ENCODE results near the gene DBH.

The DBH gene

DNA sequence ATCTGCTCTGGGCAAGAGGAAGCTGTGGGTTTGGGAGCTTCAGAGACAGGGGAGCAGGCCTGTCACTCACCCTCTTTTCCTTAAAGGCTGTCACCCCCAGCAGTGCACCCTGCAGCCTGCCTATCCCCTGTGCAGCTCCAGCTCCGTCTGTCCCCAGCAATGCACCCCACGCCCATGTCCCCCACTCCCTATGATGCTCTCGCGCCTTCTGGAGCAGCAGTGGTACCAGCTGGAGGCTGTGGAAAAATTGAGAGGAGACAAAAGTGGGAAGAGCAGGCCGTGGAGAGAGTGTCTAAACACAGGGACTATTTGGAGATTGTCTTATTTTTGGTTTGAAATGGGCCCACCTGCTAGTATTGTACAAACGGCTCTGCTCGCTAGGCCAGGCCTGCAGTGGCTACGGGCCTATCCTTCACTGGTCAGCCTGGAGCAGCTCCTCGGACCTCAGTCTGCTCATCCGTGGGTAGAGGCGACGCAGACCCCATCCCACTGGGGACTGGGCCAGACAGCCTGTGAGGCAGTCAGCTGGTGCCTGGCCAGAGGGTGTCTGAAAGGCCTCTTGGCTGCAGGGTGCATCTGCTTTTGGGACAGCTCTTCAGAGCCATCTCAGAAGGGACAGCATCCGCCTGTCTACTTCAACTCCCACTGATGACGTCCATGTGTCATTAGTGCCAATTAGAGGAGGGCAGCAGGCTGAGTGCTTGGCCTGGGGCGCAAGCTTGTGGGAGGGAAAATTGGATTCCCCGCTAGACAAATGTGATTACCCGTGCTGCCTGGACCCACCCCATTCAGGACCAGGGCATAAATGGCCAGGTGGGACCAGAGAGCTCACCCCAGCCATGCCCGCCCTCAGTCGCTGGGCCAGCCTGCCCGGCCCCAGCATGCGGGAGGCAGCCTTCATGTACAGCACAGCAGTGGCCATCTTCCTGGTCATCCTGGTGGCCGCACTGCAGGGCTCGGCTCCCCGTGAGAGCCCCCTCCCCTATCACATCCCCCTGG is at the start of gene DBH:
Gene DBH (plus strand): TSS at position 831 of the 999 bp plus-strand sequence. CDS start 9 bp downstream, at position 840.
- no peak for DNase-seq

DNA sequence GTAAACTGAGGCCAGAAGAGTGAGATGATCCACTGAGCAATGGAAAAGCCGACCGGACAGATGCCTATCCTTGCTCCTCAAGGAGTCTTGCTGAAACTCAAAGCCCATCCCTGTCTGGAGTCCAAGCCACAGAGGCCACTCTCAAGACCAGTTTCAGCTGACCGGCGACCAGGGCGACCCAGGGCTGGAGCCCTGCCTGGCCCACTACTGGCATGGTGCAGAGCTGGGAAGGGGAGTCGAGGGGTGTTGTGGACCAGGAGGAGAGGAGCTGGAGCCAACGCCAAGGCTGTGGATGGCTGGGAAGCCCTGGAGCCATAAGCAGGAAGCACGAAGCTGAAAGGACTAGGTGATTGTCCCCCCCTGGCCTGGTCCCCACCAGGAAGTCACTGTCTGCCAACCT is 49.1 kb upstream of the DBH start:
- no peak for DNase-seq

DNA sequence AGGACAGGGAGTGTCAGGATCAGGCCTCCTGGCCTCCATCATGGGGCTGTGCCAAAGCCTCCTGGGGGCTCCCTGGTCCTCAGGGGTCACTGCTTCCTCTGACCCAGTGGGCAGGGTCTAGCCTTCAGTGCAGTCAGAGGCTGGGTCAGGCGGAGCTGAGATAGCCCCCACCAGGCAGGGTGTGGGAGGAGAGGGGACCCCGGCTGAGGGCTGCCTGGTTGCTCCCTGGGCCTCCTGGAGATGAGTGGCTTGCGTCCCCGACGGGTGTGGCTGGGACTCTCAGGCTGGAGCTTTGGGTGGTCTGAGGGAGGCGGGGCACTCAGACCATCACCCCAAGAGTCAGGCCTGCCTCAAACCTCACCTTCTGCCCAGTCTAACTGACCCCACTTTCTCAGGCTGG is 48.7 kb upstream of the DBH start:
- no peak for DNase-seq

DNA sequence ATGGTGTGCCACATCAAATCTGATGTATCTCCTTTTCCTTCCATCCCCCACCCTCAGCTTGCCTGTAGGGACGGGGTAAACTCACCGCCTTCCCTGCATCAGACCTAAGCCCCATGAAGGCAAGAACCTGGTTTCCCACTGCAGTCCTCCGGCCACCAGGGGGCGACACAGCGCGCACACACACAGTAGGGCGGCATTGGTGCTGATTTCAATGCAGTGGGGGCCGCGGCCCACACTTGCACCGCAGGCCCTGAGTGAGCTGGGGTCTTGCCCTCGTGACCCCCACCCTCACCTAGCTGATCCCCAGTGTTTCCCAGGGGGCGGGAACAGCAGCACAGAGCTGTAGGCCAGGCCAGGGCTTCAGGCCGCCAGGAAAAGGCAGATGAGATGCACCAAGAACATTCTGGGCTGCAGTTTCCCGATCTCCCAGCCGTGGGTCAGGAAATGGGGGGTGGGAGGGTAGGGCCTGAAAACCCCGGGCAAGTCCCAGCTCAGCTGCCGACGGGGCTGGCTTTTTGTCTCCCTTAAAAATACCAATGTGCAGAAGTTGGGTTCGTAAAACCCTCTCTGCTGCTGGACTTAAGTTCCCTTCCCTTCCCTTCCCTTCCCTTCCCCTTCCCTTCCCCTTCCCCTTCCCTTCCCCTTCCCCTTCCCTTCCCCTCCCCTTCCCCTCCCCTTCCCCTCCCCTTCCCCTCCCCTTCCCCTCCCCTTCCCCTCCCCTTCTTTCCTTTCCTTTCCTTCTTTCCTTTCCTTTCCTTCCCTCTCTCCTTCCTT is 46.5 kb upstream of the DBH start:
- DNase-seq = no peak

DNA sequence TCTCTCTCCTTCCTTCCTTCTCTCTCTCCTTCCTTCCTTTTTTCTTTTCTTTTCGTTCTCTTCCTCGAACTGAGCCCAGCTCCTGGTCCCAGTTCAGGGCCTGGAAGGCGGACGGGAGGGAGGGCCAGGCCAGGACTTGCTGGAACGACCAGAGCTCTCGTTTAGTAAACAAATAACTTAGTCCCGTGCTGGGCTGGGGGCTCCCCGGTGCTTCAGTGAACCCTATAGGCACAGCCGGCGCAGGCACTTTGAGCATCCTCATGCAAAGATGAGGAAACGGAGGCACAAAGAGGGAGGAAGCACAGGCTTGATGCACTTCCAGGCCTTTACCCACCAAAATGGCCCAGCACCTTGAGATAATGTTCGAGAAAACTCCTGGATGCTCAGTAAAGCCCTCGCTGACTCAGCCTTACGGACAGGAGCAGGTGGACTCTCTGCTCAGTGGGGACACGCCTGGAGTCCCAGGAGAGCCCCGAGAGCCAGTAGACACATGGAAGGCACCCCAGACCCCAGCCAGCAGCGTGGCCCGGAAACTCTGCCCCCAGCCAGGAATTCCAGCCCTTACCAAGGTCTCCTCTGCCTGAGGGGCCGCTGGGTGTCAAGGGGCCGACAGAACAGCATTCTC is 45.8 kb upstream of the DBH start:
- no peak for DNase-seq

DNA sequence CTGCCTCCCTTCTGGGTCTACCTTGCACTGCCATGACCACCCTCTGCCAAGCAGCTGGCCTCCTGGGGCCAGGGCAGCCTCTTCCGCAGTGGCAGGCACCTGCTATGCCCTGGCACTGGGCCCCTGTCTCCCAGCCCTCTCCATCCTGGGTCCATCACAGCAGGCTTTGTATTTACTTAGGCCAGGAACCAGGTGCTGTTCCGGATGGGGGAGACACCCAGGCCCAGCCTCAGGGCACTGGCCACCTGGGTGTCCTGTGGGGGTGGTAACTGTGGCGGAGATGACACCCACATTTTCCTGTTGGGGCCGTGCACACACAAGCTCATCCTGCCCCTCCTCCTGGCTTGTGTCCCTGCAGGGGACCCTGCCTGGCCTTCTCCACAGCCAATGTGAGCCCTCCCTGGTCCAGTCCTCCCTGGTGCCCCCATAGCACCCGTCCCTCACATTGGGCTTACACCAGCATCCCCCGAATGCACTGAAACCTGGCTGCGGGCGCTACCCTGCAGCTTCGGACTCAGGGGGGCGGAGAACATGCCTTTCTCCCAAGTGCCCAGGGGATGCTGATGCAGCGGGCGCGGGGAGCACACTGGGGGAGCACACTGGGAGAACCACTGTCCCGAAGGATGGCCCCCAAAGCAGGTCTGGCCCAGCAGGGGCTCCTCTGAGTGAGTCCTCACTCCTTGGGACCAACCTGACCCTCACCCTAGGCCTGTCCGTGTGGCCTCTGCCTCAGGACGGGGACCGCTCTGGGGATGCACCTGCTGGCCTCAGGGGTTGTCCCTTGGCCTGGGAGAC is 44.9 kb upstream of the DBH start:
- DNase-seq = no peak

DNA sequence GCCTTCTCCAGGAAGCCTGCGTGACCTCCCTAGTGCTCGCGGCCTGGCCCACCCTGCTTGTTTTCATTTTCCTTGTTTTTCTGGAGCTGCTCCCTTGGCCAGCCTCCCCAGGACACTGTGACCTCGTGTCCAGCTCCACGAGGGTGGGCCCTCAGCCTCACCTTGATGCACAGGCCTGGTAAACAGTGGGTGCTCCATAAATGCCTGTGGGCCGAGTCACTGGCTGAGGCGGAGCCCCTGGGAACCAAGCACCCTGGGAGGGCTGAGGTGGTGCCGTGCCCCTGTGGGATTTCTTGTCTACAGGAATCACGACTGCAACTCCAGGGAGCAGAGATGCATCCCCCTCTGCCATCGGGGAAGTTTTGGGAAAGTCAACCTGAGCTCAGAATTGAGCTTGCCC is 44.2 kb upstream of the DBH start:
- no peak for DNase-seq

DNA sequence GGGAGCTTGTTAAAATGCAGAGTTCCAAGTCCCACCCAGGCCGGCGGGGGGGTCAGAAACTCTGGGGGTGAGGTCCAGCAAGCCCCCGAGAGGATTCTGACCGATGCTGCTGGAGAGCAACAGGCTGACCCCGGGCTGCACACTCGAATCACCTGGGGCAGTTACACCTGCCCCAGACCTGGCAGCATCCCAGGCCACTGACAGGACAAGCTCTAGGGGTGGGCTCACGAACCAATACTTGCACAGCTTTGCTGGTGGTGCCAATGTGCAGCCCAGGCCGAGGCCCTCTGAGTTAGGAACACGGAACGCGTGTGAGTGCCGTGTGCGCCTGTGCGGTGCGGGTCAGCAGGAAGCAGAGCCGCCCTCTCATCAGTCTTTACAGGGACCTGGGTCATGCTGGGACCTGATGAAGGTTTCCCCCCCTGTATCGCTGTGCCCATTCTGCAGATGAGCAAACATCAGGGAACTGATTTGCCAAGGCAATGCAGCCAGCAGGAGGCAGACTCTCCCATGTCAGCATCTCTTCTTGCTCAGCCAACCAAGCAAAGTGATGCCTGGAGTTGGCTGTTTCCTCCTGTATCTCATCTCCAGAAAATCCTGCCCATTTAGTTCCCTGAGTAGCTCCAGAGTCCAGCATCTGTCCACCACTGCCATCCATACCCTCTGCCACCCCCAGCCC is 43.3 kb upstream of the DBH start:
- no peak for DNase-seq

DNA sequence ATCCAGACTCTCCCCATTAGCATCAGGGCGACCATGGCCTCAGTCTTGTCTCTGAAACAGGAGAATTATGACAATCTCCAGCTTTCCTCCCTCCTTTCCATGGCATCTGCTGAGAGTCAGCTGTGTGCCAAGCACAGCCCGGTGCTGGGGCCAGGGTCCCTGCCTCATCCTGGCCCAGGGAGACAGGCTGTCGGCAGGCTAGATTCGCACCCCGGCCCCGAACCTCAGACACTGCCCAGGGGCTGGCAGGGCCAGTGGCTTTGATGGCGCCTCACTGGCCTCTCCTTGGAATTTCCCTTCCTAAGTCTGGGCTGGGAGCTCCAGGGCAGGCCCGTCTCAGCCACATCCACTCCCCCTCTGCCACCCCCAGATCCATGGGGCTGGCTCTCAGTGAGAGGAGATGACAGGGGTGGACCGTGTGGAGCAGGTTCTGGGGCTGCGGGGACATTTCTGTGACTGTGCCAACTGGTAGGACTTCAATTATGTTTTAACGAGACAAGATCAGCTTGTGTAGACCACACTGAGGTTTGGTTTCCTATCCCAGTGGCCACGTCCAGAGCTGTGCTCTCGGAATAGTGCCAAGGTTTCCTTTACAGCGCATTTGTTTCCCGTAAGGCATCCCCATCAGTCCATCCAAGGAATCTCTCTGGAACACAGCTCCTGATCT is 42.4 kb upstream of the DBH start:
- no peak for DNase-seq

DNA sequence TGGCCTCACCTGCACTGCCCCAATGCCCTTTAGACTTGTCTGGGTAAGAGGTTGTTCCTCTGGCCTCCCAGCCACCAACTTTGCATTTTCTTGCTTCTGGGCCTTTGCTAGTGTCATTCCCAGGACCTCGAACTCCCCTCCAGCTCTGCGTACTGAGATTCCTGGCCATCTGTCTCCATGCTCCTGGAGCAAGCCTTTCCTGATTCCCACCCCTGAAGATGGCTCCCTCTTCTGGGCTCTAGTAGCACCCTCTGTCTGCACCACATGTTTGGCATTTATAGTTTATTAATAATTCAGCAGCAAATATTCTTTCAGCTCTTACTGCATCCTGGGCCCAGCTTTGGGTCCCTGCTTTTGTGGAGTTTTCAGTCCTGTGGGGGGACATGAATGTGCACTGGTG is 41.9 kb upstream of the DBH start:
- DNase-seq = no peak

DNA sequence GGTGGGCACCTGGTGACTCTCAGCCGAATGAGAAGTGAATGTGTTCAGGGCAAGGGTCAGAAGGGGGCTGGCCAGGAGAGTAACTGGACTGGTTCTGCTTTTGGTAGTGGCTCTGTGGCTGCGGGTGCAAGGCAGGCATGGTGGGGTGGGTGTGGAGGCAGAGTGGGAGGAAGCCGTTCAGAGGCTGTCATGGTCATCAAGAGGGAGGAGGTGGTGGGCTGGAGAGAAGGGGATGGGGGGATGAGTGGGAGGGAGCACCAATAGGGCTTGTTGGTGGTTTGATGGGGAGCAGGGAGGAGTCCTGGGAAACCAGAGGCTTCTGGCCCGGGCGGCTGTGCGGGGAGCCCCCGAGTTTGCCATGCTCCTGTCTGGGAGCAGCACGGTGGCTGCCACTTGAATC is 40.3 kb upstream of the DBH start:
- no peak for DNase-seq

DNA sequence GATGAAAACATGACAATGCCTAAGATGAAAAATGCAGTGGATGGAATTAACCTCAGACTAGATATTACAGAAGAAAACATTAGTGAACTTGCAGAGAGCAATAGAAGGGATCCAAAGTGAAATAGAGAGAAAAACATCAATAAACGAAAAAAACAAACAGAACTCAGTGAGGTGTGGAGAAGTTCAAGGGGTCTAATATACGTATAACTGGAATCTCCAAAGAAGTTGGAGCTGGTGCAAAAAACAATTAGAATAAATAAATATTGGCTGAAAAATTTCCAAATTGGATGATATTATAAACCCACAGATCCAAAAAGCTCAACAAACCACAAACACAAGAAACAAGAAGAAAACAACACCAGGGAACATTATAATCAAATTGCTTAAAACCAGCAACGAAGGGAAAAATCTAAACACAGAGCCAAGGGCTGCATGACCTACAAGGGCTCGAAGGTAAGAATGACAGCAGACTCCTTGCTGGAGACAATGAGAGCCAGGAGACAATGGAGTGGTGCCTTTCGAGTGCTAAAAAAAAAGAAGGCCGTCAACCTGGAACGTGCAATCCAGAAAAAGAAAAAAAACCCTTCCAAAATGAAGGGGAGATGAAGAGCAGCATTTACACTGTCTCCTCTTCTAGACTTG is 38.7 kb upstream of the DBH start:
- no peak for DNase-seq

DNA sequence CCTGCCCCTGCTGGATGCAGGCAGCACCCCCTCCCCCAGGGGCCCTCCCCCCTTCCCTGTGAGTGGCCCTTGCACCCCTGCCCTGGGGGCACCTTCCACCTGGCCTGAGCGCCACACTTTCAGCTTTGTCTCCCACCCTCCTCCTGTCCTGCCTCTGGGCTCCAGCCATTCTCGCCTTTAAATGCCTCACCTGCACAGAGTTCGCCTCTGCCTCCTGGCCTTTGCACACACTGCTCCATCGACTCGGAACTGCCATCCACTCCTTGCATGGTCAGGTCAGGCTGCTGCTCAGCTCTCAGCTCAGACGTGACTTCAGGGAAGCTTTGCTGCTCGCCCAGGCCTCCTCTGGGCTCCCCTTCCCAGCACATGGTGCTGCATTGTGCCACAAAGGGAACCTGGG is 37.2 kb upstream of the DBH start:
- DNase-seq = no peak

DNA sequence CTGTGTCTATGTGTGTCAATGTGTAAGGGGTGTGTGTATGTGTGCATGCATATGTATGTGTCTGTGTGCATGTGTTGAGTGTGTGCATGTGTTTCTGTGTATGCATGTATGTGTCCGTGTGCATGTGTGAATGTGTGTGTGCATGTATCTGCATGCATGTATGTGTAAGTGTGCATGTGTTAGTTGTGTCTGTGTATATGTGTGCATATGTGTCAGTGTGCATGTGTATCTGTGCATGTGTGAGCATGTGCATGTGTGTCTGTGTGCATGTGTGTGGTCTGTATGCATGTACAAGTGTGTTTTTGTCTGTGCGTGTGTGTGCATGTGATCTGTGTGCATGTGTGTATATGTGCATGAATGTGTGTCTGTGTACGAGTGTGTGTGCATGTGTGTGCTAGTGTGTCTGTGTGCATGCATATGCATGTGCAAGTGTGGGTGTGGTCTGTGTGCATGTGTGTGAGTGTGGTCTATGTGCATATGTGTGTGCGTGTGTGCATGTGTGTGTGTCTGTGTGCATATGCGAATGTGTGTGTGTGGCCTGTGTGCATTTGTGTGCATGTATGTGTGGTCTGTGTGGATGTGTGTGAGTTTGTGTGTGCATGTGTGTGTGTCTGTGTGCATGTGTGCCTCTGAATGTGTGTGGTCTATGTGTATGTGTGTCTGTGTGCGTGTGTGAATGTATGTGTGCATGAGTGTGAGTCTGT is 36.5 kb upstream of the DBH start:
- DNase-seq = no peak

DNA sequence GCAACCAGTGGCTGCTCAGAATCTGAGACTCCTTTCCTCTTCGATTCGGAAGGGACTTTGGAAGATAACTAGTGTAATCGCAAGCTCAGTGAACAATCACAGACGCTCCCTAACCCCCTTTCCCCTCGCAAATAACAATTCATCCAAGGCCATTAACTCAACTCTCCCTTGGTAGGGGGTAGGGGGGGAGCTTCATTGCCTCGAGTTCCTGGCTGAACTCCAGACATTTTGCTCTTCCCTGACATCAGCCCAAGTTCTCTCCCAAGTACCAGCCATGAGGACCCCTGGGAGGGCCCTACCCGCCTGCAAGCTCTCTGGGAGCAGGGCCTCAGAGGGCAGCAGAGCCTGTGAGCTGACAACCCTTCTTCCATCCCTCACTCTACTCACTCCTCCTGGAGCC is 35.4 kb upstream of the DBH start:
- no peak for DNase-seq

DNA sequence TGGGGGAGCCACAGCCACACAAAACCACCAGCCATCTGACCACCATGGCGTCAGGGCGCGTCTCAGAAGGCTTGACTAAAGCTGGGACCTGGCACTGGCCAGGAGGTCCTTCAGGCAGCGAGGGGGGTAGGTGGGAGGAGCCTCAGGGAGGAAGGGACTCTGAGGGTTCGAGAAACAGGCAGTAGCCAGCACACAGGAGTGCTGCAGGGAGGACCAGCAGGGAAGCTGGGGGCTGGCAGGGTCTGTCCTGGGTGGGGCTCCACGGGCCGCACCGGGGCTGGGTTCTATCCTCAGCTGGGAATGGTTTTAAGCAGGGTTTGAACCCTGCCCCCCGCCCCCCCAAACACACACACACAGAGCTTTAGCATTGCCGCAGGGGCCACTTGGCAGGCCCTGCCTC is 34.4 kb upstream of the DBH start:
- DNase-seq = no peak

DNA sequence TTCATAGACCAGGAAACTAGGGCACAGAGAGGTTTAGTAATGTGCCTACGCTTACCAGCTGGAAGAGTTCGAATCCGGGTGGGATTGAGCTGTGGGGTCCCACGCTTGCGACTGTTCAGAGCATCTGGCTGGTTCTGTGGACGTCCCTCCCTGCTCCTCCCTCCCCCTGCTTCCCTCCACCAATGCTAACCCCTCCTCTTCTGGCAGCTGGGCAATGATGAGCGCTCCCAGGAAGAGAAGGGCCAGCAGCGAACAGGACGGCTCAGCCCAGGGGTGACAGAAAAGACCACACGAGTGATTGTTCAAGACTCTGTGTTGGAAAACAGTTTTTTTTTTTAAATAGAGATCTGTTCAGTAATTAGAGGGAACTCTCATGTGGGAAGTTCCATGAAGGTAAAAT is 33.9 kb upstream of the DBH start:
- DNase-seq = no peak

DNA sequence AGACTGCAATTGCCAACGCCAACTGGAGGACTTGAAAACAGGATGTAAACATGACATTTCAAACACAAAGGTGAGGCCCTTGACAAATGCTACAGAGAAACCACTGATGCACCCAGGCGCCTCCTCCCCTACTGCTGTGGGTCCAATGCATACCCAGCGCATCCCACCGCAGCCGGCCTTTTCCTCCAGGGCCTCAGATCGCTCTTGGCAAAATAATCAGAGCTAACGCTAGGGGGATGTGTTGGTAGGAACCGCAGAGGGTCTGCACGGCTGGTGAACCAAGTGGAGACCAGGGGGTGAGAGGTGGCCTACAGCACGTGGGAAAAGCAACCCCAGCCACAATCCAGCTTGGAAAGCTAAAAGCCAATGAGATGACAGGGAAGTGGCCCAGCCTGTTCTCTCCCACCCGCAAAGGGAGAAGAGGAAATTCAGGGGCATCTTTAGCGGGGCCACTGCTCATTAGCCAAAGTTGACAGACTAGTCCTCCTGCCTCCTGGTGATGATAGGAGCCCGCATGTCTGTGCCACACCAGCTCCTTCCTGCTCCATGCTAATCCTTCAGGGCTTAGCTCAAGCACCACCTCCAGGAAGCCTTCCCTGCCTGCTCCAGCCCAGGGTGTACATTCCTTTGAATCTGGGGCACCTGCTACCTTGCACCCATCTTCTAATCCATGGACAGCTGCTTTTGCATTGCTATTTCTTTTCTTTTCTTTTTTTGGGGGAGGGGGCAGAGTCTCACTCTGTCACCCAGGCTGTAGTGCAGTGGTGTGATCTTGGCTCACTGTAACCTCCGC is 32.8 kb upstream of the DBH start:
- DNase-seq = no peak

DNA sequence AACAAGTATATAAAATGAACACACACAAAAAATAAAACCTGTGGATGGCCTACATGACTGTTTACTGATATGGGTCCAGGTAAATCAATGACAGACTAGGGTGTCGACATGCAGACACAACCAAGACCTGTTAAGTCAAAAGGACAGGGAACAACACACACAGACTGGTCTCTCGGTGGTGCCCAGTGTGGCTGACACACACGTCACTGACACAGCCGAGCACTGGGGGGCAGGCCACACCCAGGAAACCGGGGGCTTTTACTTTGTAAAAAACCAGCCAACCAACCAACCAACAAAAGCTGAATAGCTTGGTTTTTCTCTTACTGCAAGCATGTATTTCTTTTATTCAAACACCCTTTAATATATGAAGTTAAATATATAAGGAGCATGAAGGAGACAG is 31.9 kb upstream of the DBH start:
- DNase-seq = no peak

DNA sequence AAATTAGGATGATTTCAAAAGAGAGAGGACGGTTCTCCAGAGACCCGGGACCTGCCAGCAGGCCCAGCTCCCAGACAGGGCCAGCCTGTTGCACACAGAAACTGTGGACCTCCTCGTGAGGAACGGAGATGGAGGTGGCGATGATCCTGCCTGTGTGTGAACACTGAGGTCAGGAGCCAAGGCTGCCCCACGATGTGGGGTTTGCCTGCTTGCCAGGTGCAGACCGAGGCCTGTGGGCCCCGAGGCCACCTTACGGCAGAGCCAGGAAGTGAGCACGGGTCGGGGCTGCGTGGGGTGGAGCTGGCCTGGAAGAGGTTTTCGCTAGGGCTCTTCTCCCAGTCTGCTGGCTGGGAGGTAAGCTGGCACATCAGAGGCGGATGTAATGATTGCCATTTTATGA is 31.3 kb upstream of the DBH start:
- DNase-seq = no peak

Measured in SW 1271 (cell line).